ENCODE measurements around the gene SLC22A23. TPM values are rescaled to one million over a fixed set of nuclear protein-coding genes. Genes with fewer than 3 reads are reported as not detected.

The SLC22A23 gene
- total and polyA plus RNA-seq, 4 donors = 4.9 to 45.4 (median 19.7) TPM

DNA sequence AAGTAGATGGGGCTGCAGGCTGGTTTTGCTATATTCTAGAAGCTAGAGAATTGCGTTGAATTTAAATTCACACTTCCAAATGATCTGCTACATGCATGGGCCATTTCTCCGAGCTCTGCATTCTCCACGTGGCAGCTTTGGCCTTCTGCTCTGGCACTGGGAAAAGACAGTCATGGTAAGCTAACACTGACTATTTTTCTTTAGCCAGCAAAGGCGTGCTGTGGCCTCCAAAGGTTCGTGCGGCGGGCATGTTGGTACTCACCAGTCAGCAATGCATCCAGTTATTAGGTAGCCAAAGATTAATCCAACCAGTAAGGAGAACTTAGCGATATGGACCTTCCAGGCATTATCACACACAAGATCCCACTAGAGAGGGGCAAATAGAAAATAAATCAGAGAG lies 41.4 kb downstream of the SLC22A23 start:
- H3K9me3 ChIP-seq (ENCODE audit: control insufficient read depth in 4 of 4, low read length in 3 of 4) = no peaks in the 10 kb centered on the region

DNA sequence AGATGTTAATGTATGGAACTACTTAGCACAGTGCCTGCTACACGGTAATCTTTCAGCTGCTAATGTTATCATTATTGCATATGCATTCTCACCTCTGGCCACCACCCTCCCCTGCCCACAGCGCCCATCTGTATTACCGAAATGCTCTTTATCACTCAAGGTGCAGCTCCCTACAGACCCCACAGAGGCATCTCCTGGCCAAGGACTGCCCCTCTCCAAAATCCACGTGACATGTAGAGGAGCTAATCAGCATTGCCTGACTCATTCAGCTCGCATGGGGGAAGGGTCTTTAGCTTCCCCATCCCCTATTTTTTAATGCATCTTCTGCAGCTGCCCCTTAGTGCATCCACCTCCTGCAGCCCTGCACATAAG lies 41.8 kb downstream of the SLC22A23 start:
- 84% methylated on average over 5 of the region's 5 CpGs for WGBS
- no peak for DNase-seq (ENCODE audit: low spot score)
- Histone ChIP-seq H3K27ac (ENCODE audit: low read depth in 1 of 2, low read length in 2 of 2) (no peak overlapping the region), H3K4me1 (ENCODE audit: control insufficient read depth in 4 of 4, insufficient read depth in 4 of 4, low read length in 3 of 4) (peaks cover 13 to 25% (median 22%) of the 10 kb centered on the region in 4 donors), H3K27me3 (ENCODE audit: control insufficient read depth in 4 of 4, insufficient read depth in 4 of 4, low read length in 3 of 4) (no peaks in the 10 kb centered on the region), H3K9ac (ENCODE audit: low read depth in 1 of 2, low read length in 2 of 2) (no peak overlapping the region), H3K4me3 (ENCODE audit: low read depth in 1 of 3, low read length in 3 of 3) (no peak overlapping the region), H3K36me3 (ENCODE audit: control insufficient read depth in 4 of 4, insufficient read depth in 3 of 4, low read depth in 1 of 4, low read length in 3 of 4) (peaks cover 0 to 9% (median 7%) of the 10 kb centered on the region in 4 donors), H3K9me3 (ENCODE audit: control insufficient read depth in 4 of 4, low read length in 3 of 4) (no peaks in the 10 kb centered on the region)
- TF ChIP-seq, protein P1, sequence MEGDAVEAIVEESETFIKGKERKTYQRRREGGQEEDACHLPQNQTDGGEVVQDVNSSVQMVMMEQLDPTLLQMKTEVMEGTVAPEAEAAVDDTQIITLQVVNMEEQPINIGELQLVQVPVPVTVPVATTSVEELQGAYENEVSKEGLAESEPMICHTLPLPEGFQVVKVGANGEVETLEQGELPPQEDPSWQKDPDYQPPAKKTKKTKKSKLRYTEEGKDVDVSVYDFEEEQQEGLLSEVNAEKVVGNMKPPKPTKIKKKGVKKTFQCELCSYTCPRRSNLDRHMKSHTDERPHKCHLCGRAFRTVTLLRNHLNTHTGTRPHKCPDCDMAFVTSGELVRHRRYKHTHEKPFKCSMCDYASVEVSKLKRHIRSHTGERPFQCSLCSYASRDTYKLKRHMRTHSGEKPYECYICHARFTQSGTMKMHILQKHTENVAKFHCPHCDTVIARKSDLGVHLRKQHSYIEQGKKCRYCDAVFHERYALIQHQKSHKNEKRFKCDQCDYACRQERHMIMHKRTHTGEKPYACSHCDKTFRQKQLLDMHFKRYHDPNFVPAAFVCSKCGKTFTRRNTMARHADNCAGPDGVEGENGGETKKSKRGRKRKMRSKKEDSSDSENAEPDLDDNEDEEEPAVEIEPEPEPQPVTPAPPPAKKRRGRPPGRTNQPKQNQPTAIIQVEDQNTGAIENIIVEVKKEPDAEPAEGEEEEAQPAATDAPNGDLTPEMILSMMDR (IDR thresholded peaks at IDR 0.05; ENCODE audit: low read depth, low read length, missing input control) = no peak
- TF ChIP-seq, protein P2, sequence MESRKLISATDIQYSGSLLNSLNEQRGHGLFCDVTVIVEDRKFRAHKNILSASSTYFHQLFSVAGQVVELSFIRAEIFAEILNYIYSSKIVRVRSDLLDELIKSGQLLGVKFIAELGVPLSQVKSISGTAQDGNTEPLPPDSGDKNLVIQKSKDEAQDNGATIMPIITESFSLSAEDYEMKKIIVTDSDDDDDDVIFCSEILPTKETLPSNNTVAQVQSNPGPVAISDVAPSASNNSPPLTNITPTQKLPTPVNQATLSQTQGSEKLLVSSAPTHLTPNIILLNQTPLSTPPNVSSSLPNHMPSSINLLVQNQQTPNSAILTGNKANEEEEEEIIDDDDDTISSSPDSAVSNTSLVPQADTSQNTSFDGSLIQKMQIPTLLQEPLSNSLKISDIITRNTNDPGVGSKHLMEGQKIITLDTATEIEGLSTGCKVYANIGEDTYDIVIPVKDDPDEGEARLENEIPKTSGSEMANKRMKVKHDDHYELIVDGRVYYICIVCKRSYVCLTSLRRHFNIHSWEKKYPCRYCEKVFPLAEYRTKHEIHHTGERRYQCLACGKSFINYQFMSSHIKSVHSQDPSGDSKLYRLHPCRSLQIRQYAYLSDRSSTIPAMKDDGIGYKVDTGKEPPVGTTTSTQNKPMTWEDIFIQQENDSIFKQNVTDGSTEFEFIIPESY (IDR thresholded peaks at IDR 0.05) = no peak
- TF ChIP-seq EGR1 (IDR thresholded peaks at IDR 0.05; ENCODE audit: low read depth in 2 of 2) (no peak), YY1 (IDR thresholded peaks at IDR 0.05) (no peak), RAD21 (IDR thresholded peaks at IDR 0.05) (no peak), JUND (IDR thresholded peaks at IDR 0.05) (no peak)
- TF ChIP-seq, protein P3, sequence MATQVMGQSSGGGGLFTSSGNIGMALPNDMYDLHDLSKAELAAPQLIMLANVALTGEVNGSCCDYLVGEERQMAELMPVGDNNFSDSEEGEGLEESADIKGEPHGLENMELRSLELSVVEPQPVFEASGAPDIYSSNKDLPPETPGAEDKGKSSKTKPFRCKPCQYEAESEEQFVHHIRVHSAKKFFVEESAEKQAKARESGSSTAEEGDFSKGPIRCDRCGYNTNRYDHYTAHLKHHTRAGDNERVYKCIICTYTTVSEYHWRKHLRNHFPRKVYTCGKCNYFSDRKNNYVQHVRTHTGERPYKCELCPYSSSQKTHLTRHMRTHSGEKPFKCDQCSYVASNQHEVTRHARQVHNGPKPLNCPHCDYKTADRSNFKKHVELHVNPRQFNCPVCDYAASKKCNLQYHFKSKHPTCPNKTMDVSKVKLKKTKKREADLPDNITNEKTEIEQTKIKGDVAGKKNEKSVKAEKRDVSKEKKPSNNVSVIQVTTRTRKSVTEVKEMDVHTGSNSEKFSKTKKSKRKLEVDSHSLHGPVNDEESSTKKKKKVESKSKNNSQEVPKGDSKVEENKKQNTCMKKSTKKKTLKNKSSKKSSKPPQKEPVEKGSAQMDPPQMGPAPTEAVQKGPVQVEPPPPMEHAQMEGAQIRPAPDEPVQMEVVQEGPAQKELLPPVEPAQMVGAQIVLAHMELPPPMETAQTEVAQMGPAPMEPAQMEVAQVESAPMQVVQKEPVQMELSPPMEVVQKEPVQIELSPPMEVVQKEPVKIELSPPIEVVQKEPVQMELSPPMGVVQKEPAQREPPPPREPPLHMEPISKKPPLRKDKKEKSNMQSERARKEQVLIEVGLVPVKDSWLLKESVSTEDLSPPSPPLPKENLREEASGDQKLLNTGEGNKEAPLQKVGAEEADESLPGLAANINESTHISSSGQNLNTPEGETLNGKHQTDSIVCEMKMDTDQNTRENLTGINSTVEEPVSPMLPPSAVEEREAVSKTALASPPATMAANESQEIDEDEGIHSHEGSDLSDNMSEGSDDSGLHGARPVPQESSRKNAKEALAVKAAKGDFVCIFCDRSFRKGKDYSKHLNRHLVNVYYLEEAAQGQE (IDR thresholded peaks at IDR 0.05) = no peak
- TF ChIP-seq, protein P4, sequence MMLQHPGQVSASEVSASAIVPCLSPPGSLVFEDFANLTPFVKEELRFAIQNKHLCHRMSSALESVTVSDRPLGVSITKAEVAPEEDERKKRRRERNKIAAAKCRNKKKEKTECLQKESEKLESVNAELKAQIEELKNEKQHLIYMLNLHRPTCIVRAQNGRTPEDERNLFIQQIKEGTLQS (IDR thresholded peaks at IDR 0.05) = no peak

More for the DNA sequence above, 41.4 kb downstream of the SLC22A23 start:
- WGBS = 93% methylated on average over 8 of the region's 8 CpGs
- Histone ChIP-seq H3K27ac (ENCODE audit: low read depth in 1 of 2, low read length in 2 of 2) (no peak overlapping the region), H3K9ac (ENCODE audit: low read depth in 1 of 2, low read length in 2 of 2) (no peak overlapping the region), H3K4me3 (ENCODE audit: low read depth in 1 of 3, low read length in 3 of 3) (no peak overlapping the region), H3K4me1 (ENCODE audit: control insufficient read depth in 4 of 4, insufficient read depth in 4 of 4, low read length in 3 of 4) (peaks cover 13 to 21% (median 18%) of the 10 kb centered on the region in 4 donors), H3K27me3 (ENCODE audit: control insufficient read depth in 4 of 4, insufficient read depth in 4 of 4, low read length in 3 of 4) (no peaks in the 10 kb centered on the region), H3K36me3 (ENCODE audit: control insufficient read depth in 4 of 4, insufficient read depth in 3 of 4, low read depth in 1 of 4, low read length in 3 of 4) (peaks cover 0 to 9% (median 7%) of the 10 kb centered on the region in 4 donors)
- TF ChIP-seq, protein P3 (IDR thresholded peaks at IDR 0.05) = no peak
- no peak for TF ChIP-seq GABPA (IDR thresholded peaks at IDR 0.05 in 1 of 2, conservative IDR thresholded peaks at IDR 0.05 in 1 of 2)
- no peak for TF ChIP-seq FOXA2 (IDR thresholded peaks at IDR 0.05)
- no peak for TF ChIP-seq HNF4A (conservative IDR thresholded peaks at IDR 0.05)
- DNase-seq (ENCODE audit: low spot score) = no peak
